GM12878 (cell line): ENCODE data around the gene SH2D6.

Source experiments
- BMI1 ChIP-seq: fragments of 450-650 bp; IDR thresholded peaks from 2 replicates; pipeline ENCODE4 v1.6.1; 2016; ENCODE audit warnings: mild to moderate bottlenecking, moderate library complexity, borderline replicate concordance
- CREB1 ChIP-seq: IDR thresholded peaks from 2 replicates; pipeline ENCODE4 v1.6.1; 2012; ENCODE audit warnings: low read depth, mild to moderate bottlenecking, inconsistent platforms
- GABPA ChIP-seq: IDR thresholded peaks from 2 replicates; pipeline ENCODE4 v1.6.1; 2014; ENCODE audit warnings: antibody characterized with exemption, low read depth, mild to moderate bottlenecking, inconsistent platforms
- HDAC6 ChIP-seq: fragments of 200-600 bp; sonication (generic); IDR thresholded peaks from one replicate; pipeline ENCODE4 v1.8.0; 2017; ENCODE audit warnings: antibody characterized with exemption; ENCODE audit not compliant: unreplicated experiment
- KAT2A ChIP-seq: conservative IDR thresholded peaks from 2 replicates; pipeline ENCODE4 v1.6.1; 2011; ENCODE audit warnings: low read depth, low read length; ENCODE audit not compliant: control insufficient read depth
- MEF2B ChIP-seq: fragments of 450-650 bp; IDR thresholded peaks from 2 replicates; pipeline ENCODE4 v1.6.1; 2018; ENCODE audit warnings: mild to moderate bottlenecking, moderate library complexity; ENCODE audit not compliant: partially characterized antibody, poor library complexity, severe bottlenecking
- POLR2A ChIP-seq: IDR thresholded peaks from 2 replicates; pipeline ENCODE4 v1.6.1; 2011; ENCODE audit warnings: low read depth, mild to moderate bottlenecking, low read length
- POLR2AphosphoS5 ChIP-seq: IDR thresholded peaks from 2 replicates; pipeline ENCODE4 v1.6.1; 2011; ENCODE audit warnings: mild to moderate bottlenecking, low read length, inconsistent platforms
- SMC3 ChIP-seq: IDR thresholded peaks from 2 replicates; pipeline ENCODE4 v1.6.1; 2011; ENCODE audit warnings: low read length, improper control_type of control experiment, borderline replicate concordance
- SP1 ChIP-seq: IDR thresholded peaks from one replicate; pipeline ENCODE4 v1.6.1; 2011; ENCODE audit warnings: low read depth, low read length
- ZNF274 ChIP-seq: IDR thresholded peaks from one replicate; pipeline ENCODE4 v1.8.0; 2011; ENCODE audit not compliant: insufficient read length, insufficient read depth
- TF ChIP-seq, protein P1 (sequence below): IDR thresholded peaks from 2 replicates; pipeline ENCODE4 v1.6.1; 2012; ENCODE audit warnings: mild to moderate bottlenecking, low read depth, low read length
- TF ChIP-seq, protein P2 (sequence below), 3 experiments: IDR thresholded peaks in 2 of 3; conservative IDR thresholded peaks in 1 of 3; 2 replicates each; pipeline ENCODE4 v1.5.1; 2011; ENCODE audit warnings: low read depth in 3 of 3, low read length in 3 of 3, mild to moderate bottlenecking in 3 of 3, control low read depth in 2 of 3, moderate library complexity in 2 of 3, inconsistent platforms in 1 of 3, mixed read lengths in 1 of 3; ENCODE audit not compliant: control insufficient read depth in 2 of 3, insufficient read depth in 1 of 3; ENCODE audit errors: extremely low read depth in 1 of 3

DNA sequence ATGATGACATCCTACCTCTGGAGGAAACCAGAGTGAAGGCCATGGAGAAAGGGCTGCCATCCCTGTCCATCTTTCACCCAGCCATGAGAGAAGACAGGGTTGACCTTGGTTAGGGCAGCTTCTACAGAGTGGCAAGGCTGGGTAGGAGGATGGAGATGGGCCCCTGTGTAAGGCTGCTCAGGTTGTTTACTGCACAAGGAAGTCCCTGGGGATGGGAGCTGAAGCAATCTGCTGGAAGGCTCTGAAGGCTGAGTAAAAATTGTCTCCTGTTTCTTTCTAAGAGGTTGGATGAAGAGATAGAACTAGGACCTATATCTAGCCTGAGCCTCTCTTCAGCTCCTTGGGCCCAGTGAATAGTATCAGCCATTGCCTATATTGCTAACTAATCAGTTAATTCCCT, 49.6 kb upstream of the SH2D6 start:
- TF ChIP-seq ZNF274 (no peak), KAT2A (no peak), CREB1 (no peak), GABPA (no peak), POLR2A (no peak), POLR2AphosphoS5 (no peak), SP1 (no peak), HDAC6 (no peak), SMC3 (no peak), MEF2B (no peak), BMI1 (no peak)
- TF ChIP-seq, protein P1, sequence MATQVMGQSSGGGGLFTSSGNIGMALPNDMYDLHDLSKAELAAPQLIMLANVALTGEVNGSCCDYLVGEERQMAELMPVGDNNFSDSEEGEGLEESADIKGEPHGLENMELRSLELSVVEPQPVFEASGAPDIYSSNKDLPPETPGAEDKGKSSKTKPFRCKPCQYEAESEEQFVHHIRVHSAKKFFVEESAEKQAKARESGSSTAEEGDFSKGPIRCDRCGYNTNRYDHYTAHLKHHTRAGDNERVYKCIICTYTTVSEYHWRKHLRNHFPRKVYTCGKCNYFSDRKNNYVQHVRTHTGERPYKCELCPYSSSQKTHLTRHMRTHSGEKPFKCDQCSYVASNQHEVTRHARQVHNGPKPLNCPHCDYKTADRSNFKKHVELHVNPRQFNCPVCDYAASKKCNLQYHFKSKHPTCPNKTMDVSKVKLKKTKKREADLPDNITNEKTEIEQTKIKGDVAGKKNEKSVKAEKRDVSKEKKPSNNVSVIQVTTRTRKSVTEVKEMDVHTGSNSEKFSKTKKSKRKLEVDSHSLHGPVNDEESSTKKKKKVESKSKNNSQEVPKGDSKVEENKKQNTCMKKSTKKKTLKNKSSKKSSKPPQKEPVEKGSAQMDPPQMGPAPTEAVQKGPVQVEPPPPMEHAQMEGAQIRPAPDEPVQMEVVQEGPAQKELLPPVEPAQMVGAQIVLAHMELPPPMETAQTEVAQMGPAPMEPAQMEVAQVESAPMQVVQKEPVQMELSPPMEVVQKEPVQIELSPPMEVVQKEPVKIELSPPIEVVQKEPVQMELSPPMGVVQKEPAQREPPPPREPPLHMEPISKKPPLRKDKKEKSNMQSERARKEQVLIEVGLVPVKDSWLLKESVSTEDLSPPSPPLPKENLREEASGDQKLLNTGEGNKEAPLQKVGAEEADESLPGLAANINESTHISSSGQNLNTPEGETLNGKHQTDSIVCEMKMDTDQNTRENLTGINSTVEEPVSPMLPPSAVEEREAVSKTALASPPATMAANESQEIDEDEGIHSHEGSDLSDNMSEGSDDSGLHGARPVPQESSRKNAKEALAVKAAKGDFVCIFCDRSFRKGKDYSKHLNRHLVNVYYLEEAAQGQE, result no peak
- TF ChIP-seq, protein P2, sequence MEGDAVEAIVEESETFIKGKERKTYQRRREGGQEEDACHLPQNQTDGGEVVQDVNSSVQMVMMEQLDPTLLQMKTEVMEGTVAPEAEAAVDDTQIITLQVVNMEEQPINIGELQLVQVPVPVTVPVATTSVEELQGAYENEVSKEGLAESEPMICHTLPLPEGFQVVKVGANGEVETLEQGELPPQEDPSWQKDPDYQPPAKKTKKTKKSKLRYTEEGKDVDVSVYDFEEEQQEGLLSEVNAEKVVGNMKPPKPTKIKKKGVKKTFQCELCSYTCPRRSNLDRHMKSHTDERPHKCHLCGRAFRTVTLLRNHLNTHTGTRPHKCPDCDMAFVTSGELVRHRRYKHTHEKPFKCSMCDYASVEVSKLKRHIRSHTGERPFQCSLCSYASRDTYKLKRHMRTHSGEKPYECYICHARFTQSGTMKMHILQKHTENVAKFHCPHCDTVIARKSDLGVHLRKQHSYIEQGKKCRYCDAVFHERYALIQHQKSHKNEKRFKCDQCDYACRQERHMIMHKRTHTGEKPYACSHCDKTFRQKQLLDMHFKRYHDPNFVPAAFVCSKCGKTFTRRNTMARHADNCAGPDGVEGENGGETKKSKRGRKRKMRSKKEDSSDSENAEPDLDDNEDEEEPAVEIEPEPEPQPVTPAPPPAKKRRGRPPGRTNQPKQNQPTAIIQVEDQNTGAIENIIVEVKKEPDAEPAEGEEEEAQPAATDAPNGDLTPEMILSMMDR (IDR thresholded peaks at IDR 0.05 in 2 of 3, conservative IDR thresholded peaks at IDR 0.05 in 1 of 3; ENCODE audit: control insufficient read depth in 2 of 3, extremely low read depth in 1 of 3, insufficient read depth in 1 of 3, low read depth in 3 of 3, low read length in 3 of 3), result no peak
